IPS-15b (cell line): ENCODE data around the gene PARVA.

ENCODE experiments used
- H3K27me3 ChIP-seq: one replicate; pipeline ENCODE4 v1.6.1; 2013; ENCODE audit warnings: low read length; ENCODE audit not compliant: control insufficient read depth, insufficient read depth
- H3K36me3 ChIP-seq: one replicate; pipeline ENCODE4 v1.6.1; 2013; ENCODE audit warnings: low read length; ENCODE audit not compliant: control insufficient read depth, insufficient read depth
- H3K4me1 ChIP-seq: one replicate; pipeline ENCODE4 v1.6.1; 2013; ENCODE audit warnings: mild to moderate bottlenecking, low read length; ENCODE audit not compliant: control insufficient read depth, insufficient read depth
- H3K4me3 ChIP-seq: one replicate; pipeline ENCODE4 v1.5.1; 2013; ENCODE audit warnings: low read depth, low read length
- H3K9ac ChIP-seq: one replicate; pipeline ENCODE4 v1.6.1; 2013; ENCODE audit warnings: low read depth, mild to moderate bottlenecking, low read length
- H3K9me3 ChIP-seq: one replicate; pipeline ENCODE4 v1.6.1; 2013; ENCODE audit warnings: mild to moderate bottlenecking, low read length; ENCODE audit not compliant: control insufficient read depth, insufficient read depth

PARVA gene

GRCh38 chr11:12380565-12381325 is 3.4 kb downstream of the PARVA start:
- Histone ChIP-seq H3K27me3 (peaks cover 13% of the 10 kb centered on the region), H3K36me3 (no peaks in the 10 kb centered on the region), H3K4me3 (no peak overlapping the region)

GRCh38 chr11:12381875-12382274 is 4.5 kb downstream of the PARVA start:
- peaks cover 2% of the 10 kb centered on the region for H3K27me3 ChIP-seq
- H3K9me3 ChIP-seq: no peaks in the 10 kb centered on the region
- H3K4me1 ChIP-seq: peaks cover 1% of the 10 kb centered on the region
- H3K4me3 ChIP-seq: no peak overlapping the region
- H3K9ac ChIP-seq: no peak overlapping the region
- H3K36me3 ChIP-seq: no peaks in the 10 kb centered on the region

More at GRCh38 chr11:12380565-12381325, 3.4 kb downstream of the PARVA start:
- no peaks in the 10 kb centered on the region for H3K9me3 ChIP-seq
- no peak overlapping the region for H3K9ac ChIP-seq
- H3K4me1 ChIP-seq: peaks cover 5% of the 10 kb centered on the region

- no peaks in the 10 kb centered on the region for H3K36me3 ChIP-seq
- no peaks in the 10 kb centered on the region for H3K27me3 ChIP-seq
- H3K4me1 ChIP-seq: no peaks in the 10 kb centered on the region
- H3K9me3 ChIP-seq: no peaks in the 10 kb centered on the region
- H3K4me3 ChIP-seq: no peak overlapping the region
- no peak overlapping the region for H3K9ac ChIP-seq
Measured at GRCh38 chr11:12382451-12382850, 5.1 kb downstream of the PARVA start.

- Histone ChIP-seq H3K36me3 (no peaks in the 10 kb centered on the region), H3K9me3 (no peaks in the 10 kb centered on the region), H3K9ac (no peak overlapping the region)
Measured at GRCh38 chr11:12386309-12386708, 8.9 kb downstream of the PARVA start.

GRCh38 chr11:12386745-12387144 is 9.4 kb downstream of the PARVA start:
- Histone ChIP-seq H3K27me3 (no peaks in the 10 kb centered on the region), H3K4me3 (no peak overlapping the region), H3K4me1 (no peaks in the 10 kb centered on the region), H3K9me3 (no peaks in the 10 kb centered on the region), H3K36me3 (no peaks in the 10 kb centered on the region), H3K9ac (no peak overlapping the region)

More at GRCh38 chr11:12386309-12386708, 8.9 kb downstream of the PARVA start:
- Histone ChIP-seq H3K27me3 (no peaks in the 10 kb centered on the region), H3K4me1 (no peaks in the 10 kb centered on the region), H3K4me3 (no peak overlapping the region)

- H3K27me3 ChIP-seq: no peaks in the 10 kb centered on the region
- H3K4me1 ChIP-seq: no peaks in the 10 kb centered on the region
- no peak overlapping the region for H3K4me3 ChIP-seq
- no peak overlapping the region for H3K9ac ChIP-seq
- H3K36me3 ChIP-seq: no peaks in the 10 kb centered on the region
- no peaks in the 10 kb centered on the region for H3K9me3 ChIP-seq
Measured at GRCh38 chr11:12388173-12388572, 10.8 kb downstream of the PARVA start.

DNA sequence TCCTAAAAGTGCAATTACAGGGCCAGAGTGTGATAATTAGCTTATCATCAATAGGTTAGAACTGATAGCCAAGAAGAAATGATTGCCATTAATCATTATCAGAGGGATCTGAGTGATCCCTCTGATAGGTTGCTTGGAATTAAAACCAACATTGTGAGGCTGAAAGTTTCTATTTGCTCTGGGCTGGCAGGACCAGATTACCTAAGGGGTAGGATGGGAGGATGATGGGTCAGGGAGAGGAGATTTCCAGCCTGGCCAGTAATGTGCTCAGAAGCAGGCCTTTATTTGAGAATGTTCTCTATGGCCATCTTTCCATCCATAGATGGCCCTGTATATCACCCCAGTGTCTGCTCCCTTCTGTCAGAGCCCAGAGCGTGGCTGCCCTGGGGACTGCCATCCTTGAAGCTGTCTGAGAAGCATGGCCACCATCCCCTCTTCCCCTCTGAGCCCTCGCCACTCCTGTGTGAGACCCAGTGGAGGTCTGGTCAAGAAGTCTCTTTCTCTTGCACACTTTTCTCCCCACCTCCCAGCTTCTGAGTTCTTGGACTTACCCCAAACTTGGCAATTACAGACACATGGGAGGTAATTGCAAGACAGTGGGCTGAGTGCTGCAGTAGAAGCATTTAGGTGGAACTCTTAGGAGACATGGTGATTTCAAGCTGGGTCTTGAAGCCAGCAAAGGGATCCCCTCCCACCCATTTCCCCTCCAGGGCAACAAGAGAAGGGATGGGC is 11.7 kb downstream of the PARVA start:
- H3K9ac ChIP-seq: no peak overlapping the region
- no peaks in the 10 kb centered on the region for H3K27me3 ChIP-seq
- H3K36me3 ChIP-seq: no peaks in the 10 kb centered on the region
- H3K4me1 ChIP-seq: no peaks in the 10 kb centered on the region
- no peaks in the 10 kb centered on the region for H3K9me3 ChIP-seq
- no peak overlapping the region for H3K4me3 ChIP-seq

DNA sequence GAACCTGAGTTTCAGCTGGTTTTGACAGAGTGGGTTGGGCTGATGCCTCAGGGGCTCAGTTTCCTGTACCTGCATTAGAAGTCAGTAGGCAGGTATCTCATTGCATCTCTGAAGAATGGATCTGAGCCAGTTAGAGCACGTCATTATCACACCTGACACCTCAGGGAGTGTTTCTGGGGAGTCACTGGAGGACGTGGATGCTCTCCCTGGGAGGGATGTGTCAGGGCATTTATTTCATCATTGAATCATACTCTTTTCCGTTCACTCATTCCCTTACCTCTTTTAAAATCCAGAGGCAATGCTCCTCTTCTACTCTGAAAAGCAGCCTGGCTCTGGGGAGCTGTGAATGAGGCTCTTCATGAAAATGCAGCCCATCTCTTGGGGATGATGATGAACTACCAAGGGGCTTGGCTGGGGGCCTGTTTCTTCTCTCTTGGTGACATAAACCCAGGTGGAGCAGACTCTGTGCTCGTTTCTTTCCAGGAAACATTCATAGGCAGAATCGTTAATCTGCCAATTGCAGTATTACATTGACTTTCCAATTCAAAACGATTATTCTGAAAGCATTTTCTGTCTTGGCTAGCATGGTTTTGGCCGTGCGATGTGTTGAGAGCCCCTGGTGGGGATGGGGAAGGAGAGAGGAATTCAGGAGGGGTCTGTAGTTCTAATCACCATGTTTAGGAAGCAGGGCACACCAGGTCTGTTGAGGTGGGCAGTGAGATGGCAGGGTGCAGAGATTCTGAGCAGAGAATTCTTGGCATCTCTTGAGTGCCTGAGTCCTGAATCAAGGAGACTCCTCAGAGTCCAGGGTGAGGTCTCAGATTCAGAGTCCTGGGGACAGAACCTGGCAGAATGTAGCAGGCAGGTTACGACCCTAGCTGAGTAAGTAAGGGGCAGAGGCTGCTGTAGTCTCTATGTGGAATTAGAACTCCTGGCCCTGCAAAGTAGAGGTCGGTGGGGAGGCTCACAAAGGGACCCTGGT is 12.6 kb downstream of the PARVA start:
- no peak overlapping the region for H3K9ac ChIP-seq

GRCh38 chr11:12390687-12391110 is 13.3 kb downstream of the PARVA start:
- Histone ChIP-seq H3K36me3 (no peaks in the 10 kb centered on the region), H3K4me3 (no peak overlapping the region), H3K9me3 (no peaks in the 10 kb centered on the region), H3K9ac (no peak overlapping the region), H3K27me3 (no peaks in the 10 kb centered on the region), H3K4me1 (no peaks in the 10 kb centered on the region)

More for the DNA sequence above, 12.6 kb downstream of the PARVA start:
- H3K4me3 ChIP-seq: no peak overlapping the region
- no peaks in the 10 kb centered on the region for H3K36me3 ChIP-seq
- H3K9me3 ChIP-seq: no peaks in the 10 kb centered on the region
- no peaks in the 10 kb centered on the region for H3K4me1 ChIP-seq
- no peaks in the 10 kb centered on the region for H3K27me3 ChIP-seq

- no peak overlapping the region for H3K4me3 ChIP-seq
- H3K36me3 ChIP-seq: no peaks in the 10 kb centered on the region
- no peak overlapping the region for H3K9ac ChIP-seq
- H3K4me1 ChIP-seq: no peaks in the 10 kb centered on the region
- peaks cover 3% of the 10 kb centered on the region for H3K9me3 ChIP-seq
- no peaks in the 10 kb centered on the region for H3K27me3 ChIP-seq
Measured at GRCh38 chr11:12392672-12393071, 15.3 kb downstream of the PARVA start.

- Histone ChIP-seq H3K36me3 (no peaks in the 10 kb centered on the region), H3K27me3 (no peaks in the 10 kb centered on the region), H3K9ac (no peak overlapping the region), H3K4me1 (no peaks in the 10 kb centered on the region), H3K9me3 (peaks cover 3% of the 10 kb centered on the region), H3K4me3 (no peak overlapping the region)
Measured at GRCh38 chr11:12393691-12394090, 16.3 kb downstream of the PARVA start.
